ENCODE results near the gene NEURL1.

The NEURL1 gene

GRCh38 chr10:103493362-103493915 is at the start of gene NEURL1:
Gene NEURL1, plus strand, starts transcription at chr10:103493705. Its CDS starts 683 bp downstream, at chr10:103494388.
- H3K4me1 Mint-ChIP-seq (ENCODE audit: low read depth), result peaks cover 26% of the 10 kb centered on the region
- H3K4me3 Mint-ChIP-seq, result peak within 1 kb of the TSS; percentile 76
- no peaks in the 10 kb centered on the region for H3K36me3 Mint-ChIP-seq (ENCODE audit: low read depth)
- H3K9me3 Mint-ChIP-seq, result no peaks in the 10 kb centered on the region
- H3K27ac Mint-ChIP-seq, result no peak within 1 kb of the TSS
- peaks cover 54% of the 10 kb centered on the region for H3K27me3 Mint-ChIP-seq

GRCh38 chr10:103444478-103444877 is 49.0 kb upstream of the NEURL1 start:
- Mint-ChIP-seq H3K9me3 (no peaks in the 10 kb centered on the region), H3K36me3 (ENCODE audit: low read depth) (peaks cover 80% of the 10 kb centered on the region), H3K27me3 (no peaks in the 10 kb centered on the region), H3K4me3 (no peak overlapping the region), H3K27ac (no peak overlapping the region), H3K4me1 (ENCODE audit: low read depth) (peaks cover 10% of the 10 kb centered on the region)

- Mint-ChIP-seq H3K9me3 (no peaks in the 10 kb centered on the region), H3K27me3 (no peaks in the 10 kb centered on the region), H3K4me3 (no peak overlapping the region), H3K4me1 (ENCODE audit: low read depth) (peaks cover 15% of the 10 kb centered on the region), H3K36me3 (ENCODE audit: low read depth) (peaks cover 73% of the 10 kb centered on the region), H3K27ac (no peak overlapping the region)
These were observed 48.1 kb upstream of the NEURL1 start for GRCh38 chr10:103445366-103445765.

GRCh38 chr10:103445767-103446567 is 47.5 kb upstream of the NEURL1 start:
- Mint-ChIP-seq H3K27ac (peak overlapping the region; percentile 22), H3K4me1 (ENCODE audit: low read depth) (peaks cover 21% of the 10 kb centered on the region), H3K4me3 (no peak overlapping the region)

GRCh38 chr10:103447187-103447586 is 46.3 kb upstream of the NEURL1 start:
- H3K9me3 Mint-ChIP-seq, result no peaks in the 10 kb centered on the region
- peaks cover 27% of the 10 kb centered on the region for H3K4me1 Mint-ChIP-seq (ENCODE audit: low read depth)
- no peak overlapping the region for H3K4me3 Mint-ChIP-seq
- no peaks in the 10 kb centered on the region for H3K27me3 Mint-ChIP-seq
- H3K36me3 Mint-ChIP-seq (ENCODE audit: low read depth), result peaks cover 63% of the 10 kb centered on the region
- H3K27ac Mint-ChIP-seq, result no peak overlapping the region

More at GRCh38 chr10:103445767-103446567, 47.5 kb upstream of the NEURL1 start:
- Mint-ChIP-seq H3K36me3 (ENCODE audit: low read depth) (peaks cover 68% of the 10 kb centered on the region), H3K27me3 (no peaks in the 10 kb centered on the region), H3K9me3 (no peaks in the 10 kb centered on the region)

- H3K4me1 Mint-ChIP-seq (ENCODE audit: low read depth), result peaks cover 36% of the 10 kb centered on the region
- H3K27ac Mint-ChIP-seq, result peak overlapping the region; percentile 53
- H3K4me3 Mint-ChIP-seq, result no peak overlapping the region
- H3K9me3 Mint-ChIP-seq, result no peaks in the 10 kb centered on the region
- peaks cover 52% of the 10 kb centered on the region for H3K36me3 Mint-ChIP-seq (ENCODE audit: low read depth)
- H3K27me3 Mint-ChIP-seq, result no peaks in the 10 kb centered on the region
These were observed 44.8 kb upstream of the NEURL1 start for GRCh38 chr10:103448746-103449145.

- Mint-ChIP-seq H3K27ac (peak overlapping the region; percentile 42), H3K27me3 (no peaks in the 10 kb centered on the region), H3K4me1 (ENCODE audit: low read depth) (peaks cover 36% of the 10 kb centered on the region), H3K4me3 (no peak overlapping the region), H3K36me3 (ENCODE audit: low read depth) (peaks cover 45% of the 10 kb centered on the region), H3K9me3 (no peaks in the 10 kb centered on the region)
These were observed 44.0 kb upstream of the NEURL1 start for GRCh38 chr10:103449208-103450144.

- H3K36me3 Mint-ChIP-seq (ENCODE audit: low read depth), result peaks cover 37% of the 10 kb centered on the region
- H3K4me3 Mint-ChIP-seq, result peak overlapping the region; percentile 81
- peaks cover 36% of the 10 kb centered on the region for H3K4me1 Mint-ChIP-seq (ENCODE audit: low read depth)
- no peak overlapping the region for H3K27ac Mint-ChIP-seq
- no peaks in the 10 kb centered on the region for H3K9me3 Mint-ChIP-seq
- no peaks in the 10 kb centered on the region for H3K27me3 Mint-ChIP-seq
These were observed 43.3 kb upstream of the NEURL1 start for GRCh38 chr10:103450201-103450695.

- Mint-ChIP-seq H3K9me3 (no peaks in the 10 kb centered on the region), H3K4me1 (ENCODE audit: low read depth) (peaks cover 36% of the 10 kb centered on the region), H3K27ac (peak overlapping the region; percentile 81), H3K4me3 (peak overlapping the region; percentile 81), H3K27me3 (no peaks in the 10 kb centered on the region), H3K36me3 (ENCODE audit: low read depth) (peaks cover 27% of the 10 kb centered on the region)
These were observed 42.3 kb upstream of the NEURL1 start for GRCh38 chr10:103451091-103451813.

GRCh38 chr10:103451831-103452505 is 41.5 kb upstream of the NEURL1 start, which contains the start of gene CALHM2:
Gene CALHM2, minus strand, starts transcription at chr10:103452370. Its CDS starts 2,429 bp downstream, at chr10:103449941.
- H3K4me3 Mint-ChIP-seq, result peak within 1 kb of the TSS; percentile 81
- H3K4me1 Mint-ChIP-seq (ENCODE audit: low read depth), result peaks cover 36% of the 10 kb centered on the region
- H3K27me3 Mint-ChIP-seq, result no peaks in the 10 kb centered on the region
- H3K36me3 Mint-ChIP-seq (ENCODE audit: low read depth), result peaks cover 22% of the 10 kb centered on the region
- peak within 1 kb of the TSS; percentile 81 for H3K27ac Mint-ChIP-seq
- no peaks in the 10 kb centered on the region for H3K9me3 Mint-ChIP-seq

- Mint-ChIP-seq H3K4me3 (peak overlapping the region; percentile 81), H3K27ac (no peak overlapping the region), H3K4me1 (ENCODE audit: low read depth) (peaks cover 36% of the 10 kb centered on the region), H3K36me3 (ENCODE audit: low read depth) (peaks cover 17% of the 10 kb centered on the region), H3K9me3 (no peaks in the 10 kb centered on the region), H3K27me3 (no peaks in the 10 kb centered on the region)
These were observed 40.8 kb upstream of the NEURL1 start for GRCh38 chr10:103452506-103453230.

GRCh38 chr10:103454026-103454425 is 39.5 kb upstream of the NEURL1 start:
- Mint-ChIP-seq H3K4me1 (ENCODE audit: low read depth) (peaks cover 31% of the 10 kb centered on the region), H3K27me3 (no peaks in the 10 kb centered on the region), H3K4me3 (no peak overlapping the region), H3K9me3 (no peaks in the 10 kb centered on the region), H3K36me3 (ENCODE audit: low read depth) (peaks cover 6% of the 10 kb centered on the region), H3K27ac (no peak overlapping the region)

- no peaks in the 10 kb centered on the region for H3K27me3 Mint-ChIP-seq
- H3K9me3 Mint-ChIP-seq, result no peaks in the 10 kb centered on the region
- H3K4me3 Mint-ChIP-seq, result no peak overlapping the region
- H3K4me1 Mint-ChIP-seq (ENCODE audit: low read depth), result peaks cover 26% of the 10 kb centered on the region
- H3K36me3 Mint-ChIP-seq (ENCODE audit: low read depth), result no peaks in the 10 kb centered on the region
- H3K27ac Mint-ChIP-seq, result no peak overlapping the region
These were observed 38.3 kb upstream of the NEURL1 start for GRCh38 chr10:103455235-103455634.

All from stimulated activated naive CD8-positive, alpha-beta T cell treated with anti-CD3 and anti-CD28 coated beads, Interleukin-15, Interleukin-2, amounts not matched to agents 100 ng/mL and 50 ng/mL, for 24 hours (primary cell).